IMR-90 (cell line): ENCODE measurements around the gene ADAMTSL5.

Experiments
- CTCF ChIP-seq: conservative IDR thresholded peaks from 2 replicates; pipeline ENCODE4 v1.5.1; 2012; ENCODE audit warnings: mild to moderate bottlenecking, low read depth, low read length, improper control_type of control experiment
- MAZ ChIP-seq: IDR thresholded peaks from 2 replicates; pipeline ENCODE4 v1.6.1; 2012; ENCODE audit warnings: low read depth, mild to moderate bottlenecking, low read length, improper control_type of control experiment, moderate library complexity, borderline replicate concordance

DNA sequence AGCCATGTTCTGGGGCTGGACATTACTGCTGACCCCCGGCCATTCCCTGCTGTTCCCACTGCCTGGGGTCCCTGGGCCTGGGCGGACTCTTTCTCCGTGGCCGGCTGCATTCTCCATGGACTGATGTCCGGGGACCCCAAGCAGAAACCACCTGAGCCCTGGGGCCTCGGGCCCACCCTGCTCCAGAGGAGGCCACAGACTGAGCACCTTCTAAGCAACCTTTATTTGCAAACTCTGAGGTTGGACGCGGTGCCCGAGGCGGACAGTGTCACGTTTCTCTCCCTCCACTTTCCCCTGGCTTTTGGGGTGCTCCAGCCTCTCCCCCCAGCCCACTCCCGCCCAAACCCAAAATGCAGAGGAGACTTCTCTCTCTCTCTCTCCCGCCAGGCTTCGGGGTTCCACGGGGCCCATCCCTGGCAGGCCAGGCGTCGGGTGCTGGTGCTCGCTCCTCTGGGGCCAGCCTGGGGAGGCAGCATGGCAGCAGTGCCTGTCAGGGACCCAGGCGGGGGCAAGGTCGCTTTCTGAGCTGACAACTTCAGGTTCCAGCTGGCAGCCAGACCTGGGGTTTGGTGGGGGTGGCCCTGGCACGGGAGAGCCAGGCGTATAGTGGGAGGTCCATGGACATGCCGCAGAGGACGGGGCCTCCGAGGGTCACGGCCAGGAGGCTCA lies 31.5 kb downstream of the ADAMTSL5 start:
- no peak for TF ChIP-seq MAZ
- no peak for TF ChIP-seq CTCF
